ENCODE measurements around the gene LMLN. TPM values are rescaled to one million over a fixed set of nuclear protein-coding genes. Genes with fewer than 3 reads are reported as not detected.

LMLN gene
- total and polyA plus RNA-seq, 2 of the 13 experiments (the other 11 are each of a cell fraction or from before 2014, with no cell fraction given), result 1.2 to 1.8 TPM

DNA sequence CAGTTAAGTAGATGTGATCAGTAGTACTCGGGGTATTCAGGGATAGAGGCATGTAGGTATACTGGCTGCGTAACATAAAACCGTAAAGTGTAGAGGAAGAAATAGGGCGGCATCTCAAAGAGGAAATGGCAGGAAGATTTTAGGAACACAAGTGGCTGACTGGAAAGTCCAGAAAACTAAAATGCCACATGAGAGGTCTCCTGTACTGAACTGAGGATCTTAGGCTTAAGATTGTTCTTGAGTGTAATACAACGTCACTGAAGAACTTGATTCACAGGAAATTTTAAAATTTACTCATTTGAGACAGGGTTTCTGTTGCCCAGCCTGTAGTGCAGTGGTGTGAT is 2.3 kb upstream of the LMLN start:
- Histone ChIP-seq H3K79me2 (ENCODE audit: insufficient read depth, low read length) (peaks cover 13% of the 10 kb centered on the region), H3K4me2 (ENCODE audit: low read depth, low read length) (peak overlapping the region; percentile 52), H3K9me3 (ENCODE audit: low read length) (no peaks in the 10 kb centered on the region), H3K27ac (ENCODE audit: extremely low read length, insufficient read depth, low read length) (peak overlapping the region; percentile 52), H3K4me1 (ENCODE audit: insufficient read depth, low read length) (peaks cover 68% of the 10 kb centered on the region), H2AFZ (ENCODE audit: low read length) (no peak overlapping the region), H3K36me3 (replicated peaks in 1 of 2; ENCODE audit: control insufficient read depth in 1 of 2, insufficient read depth in 2 of 2, low read length in 2 of 2) (peaks cover 13 to 39% of the 10 kb centered on the region in 2 experiments), H3K27me3 (ENCODE audit: control insufficient read depth in 1 of 2, insufficient read depth in 2 of 2, low read length in 2 of 2) (no peaks in the 10 kb centered on the region; a peak in 1 of 5 replicates), H3K9ac (ENCODE audit: insufficient read depth, low read depth, low read length) (peak overlapping the region; percentile 25), H4K20me1 (ENCODE audit: insufficient read depth, low read length) (peaks cover 21% of the 10 kb centered on the region), H3K4me3 (replicated peaks in 1 of 3; ENCODE audit: insufficient read depth in 1 of 3, low read depth in 2 of 3, low read length in 3 of 3) (no peak overlapping the region; a peak in 1 of 6 replicates)
- WGBS (ENCODE audit: low lambda C conversion rate), result 62% methylated on average over 5 of the region's 5 CpGs
- intact Hi-C loops (cut with micrococcal nuclease; ENCODE audit: unreplicated experiment), result no loop called here
- no peak for FAIRE-seq
- no TSS peak for BruUV-seq (replicated peaks)
- ChIA-PET POLR2A (no interaction called here), CTCF (ENCODE audit: low intra/inter-chr PET ratio, low total read pairs) (no interaction called here)
- DNase-seq (ENCODE audit: low spot score), result no peak
- ATAC-seq, result peak; percentile 3
- in situ Hi-C loops (cut with HindIII; ENCODE audit: extremely low pct_ligation_motif_present, low pct_unique_long_range_greater_than_20kb), result no loop called here
- TF ChIP-seq ZFP36L1 (CRISPR knock-in tag; IDR thresholded peaks at IDR 0.05) (no peak), HDAC2 (CRISPR knock-in tag; IDR thresholded peaks at IDR 0.05) (0 out of 2 replicates have a peak, but pooled peaks have one; percentile 2), HOXA9 (CRISPR knock-in tag; IDR thresholded peaks at IDR 0.05; ENCODE audit: borderline replicate concordance) (no peak), RFXAP (CRISPR knock-in tag; IDR thresholded peaks at IDR 0.05; ENCODE audit: borderline replicate concordance) (no peak), HNRNPLL (IDR thresholded peaks at IDR 0.05; ENCODE audit: low read depth, low read length, poor library complexity, severe bottlenecking) (no peak), ZNF501 (CRISPR knock-in tag; IDR thresholded peaks at IDR 0.05) (peak; percentile 47; the same call in 1 of the 2 replicates), FOXA3 (CRISPR knock-in tag; IDR thresholded peaks at IDR 0.05) (no peak), BORCS8-MEF2B (CRISPR knock-in tag; IDR thresholded peaks at IDR 0.05) (no peak), YY1 (IDR thresholded peaks at IDR 0.05; ENCODE audit: insufficient read depth, insufficient replicate concordance, low read depth, low read length) (no peak), SMARCC2 (IDR thresholded peaks at IDR 0.05) (no peak), NCOR1 (IDR thresholded peaks at IDR 0.05; ENCODE audit: borderline replicate concordance, low read length) (0 out of 2 replicates have a peak, but pooled peaks have one; percentile 5)
- TF ChIP-seq, protein P1, sequence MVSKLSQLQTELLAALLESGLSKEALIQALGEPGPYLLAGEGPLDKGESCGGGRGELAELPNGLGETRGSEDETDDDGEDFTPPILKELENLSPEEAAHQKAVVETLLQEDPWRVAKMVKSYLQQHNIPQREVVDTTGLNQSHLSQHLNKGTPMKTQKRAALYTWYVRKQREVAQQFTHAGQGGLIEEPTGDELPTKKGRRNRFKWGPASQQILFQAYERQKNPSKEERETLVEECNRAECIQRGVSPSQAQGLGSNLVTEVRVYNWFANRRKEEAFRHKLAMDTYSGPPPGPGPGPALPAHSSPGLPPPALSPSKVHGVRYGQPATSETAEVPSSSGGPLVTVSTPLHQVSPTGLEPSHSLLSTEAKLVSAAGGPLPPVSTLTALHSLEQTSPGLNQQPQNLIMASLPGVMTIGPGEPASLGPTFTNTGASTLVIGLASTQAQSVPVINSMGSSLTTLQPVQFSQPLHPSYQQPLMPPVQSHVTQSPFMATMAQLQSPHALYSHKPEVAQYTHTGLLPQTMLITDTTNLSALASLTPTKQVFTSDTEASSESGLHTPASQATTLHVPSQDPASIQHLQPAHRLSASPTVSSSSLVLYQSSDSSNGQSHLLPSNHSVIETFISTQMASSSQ (IDR thresholded peaks at IDR 0.05; ENCODE audit: low read depth), result no peak
- TF ChIP-seq, protein P1 (CRISPR knock-in tag; IDR thresholded peaks at IDR 0.05; ENCODE audit: borderline replicate concordance), result no peak
- TF ChIP-seq, protein P2, sequence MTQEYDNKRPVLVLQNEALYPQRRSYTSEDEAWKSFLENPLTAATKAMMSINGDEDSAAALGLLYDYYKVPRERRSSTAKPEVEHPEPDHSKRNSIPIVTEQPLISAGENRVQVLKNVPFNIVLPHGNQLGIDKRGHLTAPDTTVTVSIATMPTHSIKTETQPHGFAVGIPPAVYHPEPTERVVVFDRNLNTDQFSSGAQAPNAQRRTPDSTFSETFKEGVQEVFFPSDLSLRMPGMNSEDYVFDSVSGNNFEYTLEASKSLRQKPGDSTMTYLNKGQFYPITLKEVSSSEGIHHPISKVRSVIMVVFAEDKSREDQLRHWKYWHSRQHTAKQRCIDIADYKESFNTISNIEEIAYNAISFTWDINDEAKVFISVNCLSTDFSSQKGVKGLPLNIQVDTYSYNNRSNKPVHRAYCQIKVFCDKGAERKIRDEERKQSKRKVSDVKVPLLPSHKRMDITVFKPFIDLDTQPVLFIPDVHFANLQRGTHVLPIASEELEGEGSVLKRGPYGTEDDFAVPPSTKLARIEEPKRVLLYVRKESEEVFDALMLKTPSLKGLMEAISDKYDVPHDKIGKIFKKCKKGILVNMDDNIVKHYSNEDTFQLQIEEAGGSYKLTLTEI (CRISPR knock-in tag; conservative IDR thresholded peaks at IDR 0.05), result no peak
- TF ChIP-seq, protein P3, sequence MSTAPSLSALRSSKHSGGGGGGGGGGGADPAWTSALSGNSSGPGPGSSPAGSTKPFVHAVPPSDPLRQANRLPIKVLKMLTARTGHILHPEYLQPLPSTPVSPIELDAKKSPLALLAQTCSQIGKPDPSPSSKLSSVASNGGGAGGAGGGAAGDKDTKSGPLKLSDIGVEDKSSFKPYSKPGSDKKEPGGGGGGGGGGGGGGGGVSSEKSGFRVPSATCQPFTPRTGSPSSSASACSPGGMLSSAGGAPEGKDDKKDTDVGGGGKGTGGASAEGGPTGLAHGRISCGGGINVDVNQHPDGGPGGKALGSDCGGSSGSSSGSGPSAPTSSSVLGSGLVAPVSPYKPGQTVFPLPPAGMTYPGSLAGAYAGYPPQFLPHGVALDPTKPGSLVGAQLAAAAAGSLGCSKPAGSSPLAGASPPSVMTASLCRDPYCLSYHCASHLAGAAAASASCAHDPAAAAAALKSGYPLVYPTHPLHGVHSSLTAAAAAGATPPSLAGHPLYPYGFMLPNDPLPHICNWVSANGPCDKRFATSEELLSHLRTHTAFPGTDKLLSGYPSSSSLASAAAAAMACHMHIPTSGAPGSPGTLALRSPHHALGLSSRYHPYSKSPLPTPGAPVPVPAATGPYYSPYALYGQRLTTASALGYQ (CRISPR knock-in tag; IDR thresholded peaks at IDR 0.05), result no peak

Measured in HepG2 (cell line).